Measurements from ENCODE around the gene EDEM3.

- no peak for TF ChIP-seq CTCF (IDR thresholded peaks at IDR 0.05)
- no peak for TF ChIP-seq POLR2A (IDR thresholded peaks at IDR 0.05)
- no peak for TF ChIP-seq POLR2AphosphoS5 (IDR thresholded peaks at IDR 0.05)
Observed at GRCh38 chr1:184658055-184658454, 96.6 kb downstream of the EDEM3 start.

Measured in transverse colon (tissue), 4 donors.